A673 (cell line): Measurements from ENCODE around the gene LMBR1. TPM values are rescaled to one million over a fixed set of nuclear protein-coding genes. Genes with fewer than 3 reads are reported as not detected.

Source experiments
- BruUV-seq: library from RNA; stranded (reverse); fragments of 400-500 nt; replicated peaks from 2 replicates; lab custom pipeline; 2021; lab: Mats Ljungman, UMichigan
- CTCF ChIA-PET: fragments of 300-600 bp; sonication (Branson Sonifier 250); formaldehyde crosslinking; loops from one replicate; lab custom pipeline; 2022; ENCODE audit warnings: antibody characterized with exemption; lab: Charles Lee
- POLR2A ChIA-PET: fragments of 300-600 bp; sonication (Branson Sonifier 250); formaldehyde crosslinking; loops from one replicate; lab custom pipeline; 2022; ENCODE audit warnings: antibody characterized with exemption; ENCODE audit not compliant: low non-redundant PET; lab: Charles Lee
- DNase-seq: peaks from one replicate; pipeline ENCODE4 v3.0.0-alpha.2; 2015; ENCODE audit warnings: low spot score
- H3K27ac ChIP-seq: fragments of 200-600 bp; sonication (generic); 2 replicates; pipeline ENCODE4 v1.5.1; 2016; ENCODE audit warnings: mixed run types, low read depth, mild to moderate bottlenecking, mixed read lengths, antibody characterized with exemption, low read length; ENCODE audit not compliant: poor library complexity, severe bottlenecking
- H3K27me3 ChIP-seq: fragments of 200-600 bp; sonication (generic); replicated peaks from 2 replicates; pipeline ENCODE4 v1.6.1; 2017; ENCODE audit warnings: mixed run types, low read depth, mild to moderate bottlenecking, mixed read lengths, antibody characterized with exemption, low read length; ENCODE audit not compliant: insufficient read depth, poor library complexity
- H3K36me3 ChIP-seq: fragments of 200-600 bp; sonication (generic); 2 replicates; pipeline ENCODE4 v1.6.1; 2016; ENCODE audit warnings: mixed run types, mild to moderate bottlenecking, mixed read lengths, antibody characterized with exemption, low read length; ENCODE audit not compliant: insufficient read depth, poor library complexity, severe bottlenecking
- H3K4me1 ChIP-seq: fragments of 200-600 bp; sonication (generic); 2 replicates; pipeline ENCODE4 v1.6.1; 2017; ENCODE audit warnings: mixed run types, mild to moderate bottlenecking, mixed read lengths, antibody characterized with exemption, low read length; ENCODE audit not compliant: insufficient read depth, poor library complexity, severe bottlenecking
- H3K4me3 ChIP-seq: fragments of 200-600 bp; sonication (generic); 2 replicates; pipeline ENCODE4 v1.5.1; 2016; ENCODE audit warnings: low read depth, mixed run types, mild to moderate bottlenecking, mixed read lengths, low read length; ENCODE audit not compliant: poor library complexity, severe bottlenecking
- H3K9me3 ChIP-seq: fragments of 200-600 bp; sonication (generic); 2 replicates; pipeline ENCODE4 v1.6.1; 2016; ENCODE audit warnings: mixed run types, low read depth, mild to moderate bottlenecking, mixed read lengths, antibody characterized with exemption, low read length; ENCODE audit not compliant: poor library complexity, severe bottlenecking
- CTCF ChIP-seq: fragments of 300-800, 200-600 bp; sonication (generic); conservative IDR thresholded peaks from 2 replicates; pipeline ENCODE4 v1.5.1; 2017; ENCODE audit warnings: low read depth, mild to moderate bottlenecking, antibody characterized with exemption, low read length, moderate library complexity, mixed read lengths
- EZH2 ChIP-seq: fragments of 200-600 bp; sonication (generic); IDR thresholded peaks from 2 replicates; pipeline ENCODE4 v1.6.1; 2017; ENCODE audit warnings: borderline replicate concordance, low read depth, mild to moderate bottlenecking, mixed read lengths, antibody characterized with exemption, low read length; ENCODE audit not compliant: poor library complexity, severe bottlenecking
- intact Hi-C: fragments of 100-400 bp; cut with micrococcal nuclease; formaldehyde crosslinking; loops from one replicate; pipeline ENCODE4 v1.10.0; 2022; ENCODE audit not compliant: unreplicated experiment
- total RNA-seq: library from RNA; stranded (reverse); gene quantifications from 2 replicates; pipeline ENCODE4 v1.2.3, GENCODE V29; 2021

Gene LMBR1
- total RNA-seq, 1 experiment from 2014 or later = 50.7 TPM

- DNase-seq = no peak
- Histone ChIP-seq H3K4me1 (no peaks in the 10 kb centered on the region), H3K9me3 (peaks cover 17% of the 10 kb centered on the region), H3K36me3 (no peaks in the 10 kb centered on the region), H3K27ac (no peak overlapping the region), H3K27me3 (no peaks in the 10 kb centered on the region), H3K4me3 (no peak overlapping the region)
- no TSS peak for BruUV-seq
- intact Hi-C loops = no loop called here
- CTCF ChIA-PET = no interaction called here
- POLR2A ChIA-PET = no interaction called here
- TF ChIP-seq EZH2 (no peak), CTCF (no peak)
Observed at GRCh38 chr7:156735851-156736250, 157.1 kb downstream of the LMBR1 start.

- Histone ChIP-seq H3K4me1 (no peaks in the 10 kb centered on the region), H3K4me3 (no peak overlapping the region), H3K9me3 (peaks cover 17% of the 10 kb centered on the region), H3K36me3 (no peaks in the 10 kb centered on the region), H3K27me3 (no peaks in the 10 kb centered on the region), H3K27ac (no peak overlapping the region)
- DNase-seq = no peak
- CTCF ChIA-PET = no interaction called here
- TF ChIP-seq EZH2 (no peak), CTCF (no peak)
- POLR2A ChIA-PET = no interaction called here
- BruUV-seq = no TSS peak
- intact Hi-C loops = no loop called here
Observed at GRCh38 chr7:156733638-156734037, 159.3 kb downstream of the LMBR1 start.

- Histone ChIP-seq H3K36me3 (no peaks in the 10 kb centered on the region), H3K27me3 (no peaks in the 10 kb centered on the region), H3K4me1 (no peaks in the 10 kb centered on the region), H3K27ac (no peak overlapping the region), H3K4me3 (no peak overlapping the region), H3K9me3 (peaks cover 17% of the 10 kb centered on the region)
- ChIA-PET CTCF (no interaction called here), POLR2A (no interaction called here)
- TF ChIP-seq EZH2 = no peak
- TF ChIP-seq CTCF = no peak
- BruUV-seq = no TSS peak
- intact Hi-C loops = no loop called here
- DNase-seq = no peak
Observed at GRCh38 chr7:156732091-156732625, 160.8 kb downstream of the LMBR1 start.
